WERI-Rb-1 (cell line): ENCODE measurements around the gene BNC2.

ENCODE experiments used
- DNase-seq: peaks from one replicate; pipeline ENCODE4 v3.0.0-alpha.2; 2020
- H3K27ac ChIP-seq: fragments of 250-450 bp; sonication (Bioruptor Pico); 2 replicates; pipeline ENCODE4 v1.5.1; 2020; ENCODE audit warnings: mild to moderate bottlenecking, moderate library complexity
- H3K27me3 ChIP-seq: fragments of 250-450 bp; sonication (Bioruptor Pico); 2 replicates; pipeline ENCODE4 v1.5.1; 2021; ENCODE audit warnings: mild to moderate bottlenecking, low read depth, moderate library complexity; ENCODE audit not compliant: insufficient read depth, severe bottlenecking
- H3K36me3 ChIP-seq: fragments of 250-450 bp; sonication (Bioruptor Pico); 2 replicates; pipeline ENCODE4 v1.5.1; 2020; ENCODE audit warnings: mild to moderate bottlenecking, moderate library complexity
- H3K4me3 ChIP-seq: 2 replicates; pipeline ENCODE4 v1.5.1; 2011; ENCODE audit warnings: low read depth, mild to moderate bottlenecking, control low read depth, low read length
- H3K9me3 ChIP-seq: fragments of 250-450 bp; sonication (Bioruptor Pico); 2 replicates; pipeline ENCODE4 v1.5.1; 2021; ENCODE audit warnings: mild to moderate bottlenecking, moderate library complexity; ENCODE audit not compliant: severe bottlenecking
- TF ChIP-seq, protein P1 (sequence below): IDR thresholded peaks from 2 replicates; pipeline ENCODE4 v1.5.1; 2011; ENCODE audit warnings: low read depth, mild to moderate bottlenecking, control low read depth, inconsistent platforms, low read length

Gene BNC2

DNA sequence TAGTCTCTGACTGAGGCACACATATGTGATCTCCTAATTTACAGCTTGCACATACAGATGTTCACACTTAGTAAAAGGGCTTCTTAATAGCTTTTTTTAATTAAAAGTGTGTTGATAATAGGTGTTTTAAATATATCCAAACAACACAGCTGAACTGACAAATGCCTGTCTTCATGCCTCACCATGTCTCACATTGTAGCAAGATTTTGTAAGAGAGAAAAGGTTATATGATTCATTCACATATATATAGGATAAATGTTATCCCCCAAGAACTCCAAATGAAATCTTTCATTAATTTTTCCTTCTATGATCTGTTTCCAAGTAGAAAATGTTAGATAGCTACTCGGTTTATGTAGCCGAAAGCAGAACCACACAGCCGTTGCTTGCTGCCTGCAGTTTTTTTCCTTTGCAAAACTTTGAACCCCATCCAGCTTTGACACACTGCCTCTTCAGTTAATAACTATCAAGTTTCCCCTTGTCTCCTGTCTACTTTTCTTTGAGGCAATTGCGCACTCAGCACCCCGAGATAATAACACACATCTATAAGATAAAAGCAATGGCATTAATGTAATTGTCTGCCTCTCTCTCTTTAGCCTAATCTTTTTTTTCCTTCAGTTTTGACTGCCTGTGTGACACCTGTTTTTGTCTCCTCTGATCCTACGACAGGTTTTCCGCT is 299.2 kb downstream of the BNC2 start:
- TF ChIP-seq, protein P1, sequence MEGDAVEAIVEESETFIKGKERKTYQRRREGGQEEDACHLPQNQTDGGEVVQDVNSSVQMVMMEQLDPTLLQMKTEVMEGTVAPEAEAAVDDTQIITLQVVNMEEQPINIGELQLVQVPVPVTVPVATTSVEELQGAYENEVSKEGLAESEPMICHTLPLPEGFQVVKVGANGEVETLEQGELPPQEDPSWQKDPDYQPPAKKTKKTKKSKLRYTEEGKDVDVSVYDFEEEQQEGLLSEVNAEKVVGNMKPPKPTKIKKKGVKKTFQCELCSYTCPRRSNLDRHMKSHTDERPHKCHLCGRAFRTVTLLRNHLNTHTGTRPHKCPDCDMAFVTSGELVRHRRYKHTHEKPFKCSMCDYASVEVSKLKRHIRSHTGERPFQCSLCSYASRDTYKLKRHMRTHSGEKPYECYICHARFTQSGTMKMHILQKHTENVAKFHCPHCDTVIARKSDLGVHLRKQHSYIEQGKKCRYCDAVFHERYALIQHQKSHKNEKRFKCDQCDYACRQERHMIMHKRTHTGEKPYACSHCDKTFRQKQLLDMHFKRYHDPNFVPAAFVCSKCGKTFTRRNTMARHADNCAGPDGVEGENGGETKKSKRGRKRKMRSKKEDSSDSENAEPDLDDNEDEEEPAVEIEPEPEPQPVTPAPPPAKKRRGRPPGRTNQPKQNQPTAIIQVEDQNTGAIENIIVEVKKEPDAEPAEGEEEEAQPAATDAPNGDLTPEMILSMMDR = no peak
- H3K4me3 ChIP-seq = no peak overlapping the region
- H3K9me3 ChIP-seq = no peaks in the 10 kb centered on the region
- no peak for DNase-seq
- no peak overlapping the region for H3K27ac ChIP-seq
- no peaks in the 10 kb centered on the region for H3K36me3 ChIP-seq
- H3K27me3 ChIP-seq = no peaks in the 10 kb centered on the region

DNA sequence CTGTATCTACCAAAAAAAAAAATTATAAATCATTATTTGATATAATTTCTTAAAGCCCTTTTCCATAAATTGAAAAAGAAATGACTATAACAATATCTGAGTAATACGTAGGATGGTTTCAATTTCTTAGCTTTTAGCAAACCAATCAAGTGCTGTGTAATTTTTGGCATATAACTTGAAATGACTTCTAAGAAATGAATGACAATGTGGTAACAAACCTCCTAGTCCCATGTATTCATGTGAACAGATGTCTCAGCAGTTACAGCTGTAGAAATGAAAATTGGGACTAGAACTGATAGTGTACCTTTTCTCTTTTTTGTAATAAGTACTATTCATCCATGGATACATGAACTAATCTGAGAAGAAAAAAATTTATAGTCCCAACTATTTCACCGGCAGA is 307.0 kb downstream of the BNC2 start:
- TF ChIP-seq, protein P1 = no peak

DNA sequence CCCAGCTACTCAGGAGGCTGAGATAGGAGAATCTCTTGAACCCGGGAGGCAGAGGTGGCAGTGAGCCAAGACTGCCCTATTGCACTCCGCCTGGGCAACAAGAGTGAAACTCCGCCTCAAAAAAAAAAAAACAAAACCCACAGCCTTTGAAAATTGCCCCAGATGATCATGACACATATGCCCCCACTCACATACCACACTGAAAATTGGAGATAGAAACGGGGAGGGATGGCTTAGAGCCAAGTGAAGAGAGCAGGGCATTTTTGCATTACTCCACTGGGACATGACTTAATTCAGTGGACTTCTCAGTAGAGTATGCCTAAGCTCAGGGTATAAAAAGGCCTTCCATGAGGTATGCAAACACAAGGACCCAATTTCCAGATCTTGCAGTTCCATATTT is 309.3 kb downstream of the BNC2 start:
- no peaks in the 10 kb centered on the region for H3K9me3 ChIP-seq
- no peak overlapping the region for H3K27ac ChIP-seq
- TF ChIP-seq, protein P1 = no peak
- no peak for DNase-seq
- no peak overlapping the region for H3K4me3 ChIP-seq
- no peaks in the 10 kb centered on the region for H3K27me3 ChIP-seq
- H3K36me3 ChIP-seq = no peaks in the 10 kb centered on the region

More for the DNA sequence above, 307.0 kb downstream of the BNC2 start:
- Histone ChIP-seq H3K9me3 (no peaks in the 10 kb centered on the region), H3K4me3 (no peak overlapping the region), H3K27ac (no peak overlapping the region), H3K36me3 (no peaks in the 10 kb centered on the region), H3K27me3 (no peaks in the 10 kb centered on the region)
- DNase-seq = no peak

DNA sequence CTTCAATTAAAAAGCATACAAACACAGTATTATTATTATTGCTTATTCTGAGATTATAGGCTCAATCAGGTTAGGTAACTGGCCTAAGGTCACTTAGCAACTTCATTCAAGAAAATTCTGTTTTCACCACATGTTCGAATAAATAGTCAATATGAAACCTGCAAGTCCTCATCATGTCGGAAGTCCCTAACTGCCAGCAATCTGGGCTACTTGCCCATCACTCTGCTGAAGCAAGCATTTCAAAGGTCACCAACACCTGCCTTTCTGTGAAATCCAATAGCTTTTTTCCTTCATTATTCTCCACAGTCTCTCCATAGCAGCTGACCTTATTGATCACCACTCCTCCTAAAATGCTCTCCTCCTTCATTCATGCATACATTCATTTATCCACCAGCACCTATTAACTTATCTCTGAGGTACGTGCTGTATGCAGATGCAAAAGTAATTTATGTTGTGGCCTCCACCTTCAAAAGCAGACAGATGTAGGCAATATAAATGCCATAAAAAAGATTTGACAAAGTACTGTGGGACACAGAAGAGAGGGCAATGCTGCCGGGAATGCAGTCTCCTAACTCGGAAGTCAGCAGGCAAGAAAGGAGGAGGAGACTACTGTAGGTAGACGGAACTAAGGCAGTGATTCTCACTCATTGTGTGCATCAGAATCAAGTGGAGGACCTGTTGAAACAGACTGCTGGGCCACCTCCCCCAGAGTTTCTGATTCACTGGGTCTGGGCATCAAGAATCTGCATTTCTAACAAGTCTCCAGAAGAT is 310.9 kb downstream of the BNC2 start:
- no peak for DNase-seq
- H3K36me3 ChIP-seq = no peaks in the 10 kb centered on the region
- H3K27me3 ChIP-seq = no peaks in the 10 kb centered on the region
- H3K27ac ChIP-seq = no peak overlapping the region
- TF ChIP-seq, protein P1 = no peak
- no peak overlapping the region for H3K4me3 ChIP-seq
- no peaks in the 10 kb centered on the region for H3K9me3 ChIP-seq

DNA sequence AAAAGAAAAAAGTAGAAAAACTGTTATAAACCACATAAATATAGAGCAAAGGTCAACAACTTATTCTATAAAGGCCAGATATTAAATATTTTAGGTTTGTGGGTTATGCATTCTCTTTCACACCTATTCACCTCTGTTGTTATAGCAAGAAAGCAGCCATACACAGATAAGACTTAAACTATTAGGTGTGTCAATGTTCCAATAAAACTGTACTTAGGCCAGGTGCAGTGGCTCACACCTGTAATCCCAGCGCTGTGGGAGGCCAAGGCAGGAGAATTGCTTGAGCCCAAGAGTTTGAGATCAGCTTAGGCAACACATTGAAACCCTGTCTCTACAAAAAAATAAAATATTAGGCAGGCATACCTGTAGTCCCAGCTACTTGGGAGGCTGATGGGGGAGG is 314.7 kb downstream of the BNC2 start:
- no peaks in the 10 kb centered on the region for H3K9me3 ChIP-seq
- H3K4me3 ChIP-seq = no peak overlapping the region
- TF ChIP-seq, protein P1 = no peak
- no peaks in the 10 kb centered on the region for H3K36me3 ChIP-seq
- no peak overlapping the region for H3K27ac ChIP-seq
- DNase-seq = no peak
- H3K27me3 ChIP-seq = no peaks in the 10 kb centered on the region
